CD4-positive, alpha-beta T cell treated with Interleukin-17A for 1 hour (primary cell): Measurements from ENCODE around the gene LDLRAD4.

Experiments used
- DNase-seq: peaks from one replicate; pipeline ENCODE4 v3.0.0-alpha.2; 2020

LDLRAD4 gene

DNA sequence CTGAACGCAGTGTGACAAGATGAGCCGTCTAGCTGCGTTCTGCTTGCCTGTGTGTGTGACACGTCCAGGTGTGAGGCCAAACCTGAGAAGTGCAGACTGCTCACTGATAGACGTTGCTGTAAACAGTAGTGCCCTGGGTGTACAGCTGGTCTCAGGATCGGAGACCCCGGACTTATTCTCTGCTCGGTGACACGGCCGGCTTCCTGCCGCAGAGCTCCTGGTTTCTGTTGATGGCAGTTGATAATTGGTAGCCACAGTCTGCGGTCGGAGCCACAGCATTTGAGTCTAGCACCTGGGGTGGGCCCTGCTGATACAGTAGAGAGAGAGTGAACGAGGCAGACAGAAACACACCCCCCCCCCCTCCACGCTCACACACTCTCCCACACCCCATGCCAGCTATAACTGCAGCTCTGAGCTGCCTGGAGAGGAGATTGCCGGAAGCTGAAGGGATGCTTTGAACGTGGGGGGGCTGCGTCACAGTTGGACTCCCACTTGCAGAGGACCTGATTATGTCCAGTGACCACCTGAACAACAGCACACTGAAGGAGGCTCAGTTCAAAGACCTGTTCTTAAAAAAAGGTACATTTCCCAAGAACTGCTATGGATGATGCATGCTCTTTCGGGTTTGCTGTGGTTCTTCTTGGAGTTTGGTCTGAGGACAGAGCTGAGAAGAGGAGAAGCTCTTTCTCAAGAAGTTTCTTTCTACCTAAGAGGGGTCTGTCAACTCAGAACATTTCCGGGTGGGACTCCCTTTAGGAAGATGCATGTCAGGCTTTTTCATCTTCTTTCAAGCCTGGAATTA is 393.8 kb downstream of the LDLRAD4 start:
- peak; percentile 84 for DNase-seq

DNA sequence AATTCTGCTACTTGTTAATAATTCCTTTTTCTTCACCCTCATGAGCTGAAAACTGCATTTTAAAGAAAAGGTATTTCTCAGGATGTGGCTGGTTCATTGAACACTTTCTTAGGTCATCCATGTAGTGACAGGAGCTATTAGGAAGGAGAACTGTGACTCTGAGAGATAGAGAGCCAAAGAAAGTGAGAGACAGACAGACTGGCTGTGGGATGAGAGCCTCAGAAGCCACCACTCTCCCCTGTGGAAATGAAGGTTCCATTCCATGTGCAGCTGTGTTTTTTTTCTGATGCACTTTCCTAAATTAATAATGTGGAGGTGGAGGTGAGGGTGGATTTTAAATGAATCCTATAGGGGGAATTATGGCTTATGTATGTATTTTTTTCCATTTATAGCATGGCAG is 394.5 kb downstream of the LDLRAD4 start:
- DNase-seq = no peak

DNA sequence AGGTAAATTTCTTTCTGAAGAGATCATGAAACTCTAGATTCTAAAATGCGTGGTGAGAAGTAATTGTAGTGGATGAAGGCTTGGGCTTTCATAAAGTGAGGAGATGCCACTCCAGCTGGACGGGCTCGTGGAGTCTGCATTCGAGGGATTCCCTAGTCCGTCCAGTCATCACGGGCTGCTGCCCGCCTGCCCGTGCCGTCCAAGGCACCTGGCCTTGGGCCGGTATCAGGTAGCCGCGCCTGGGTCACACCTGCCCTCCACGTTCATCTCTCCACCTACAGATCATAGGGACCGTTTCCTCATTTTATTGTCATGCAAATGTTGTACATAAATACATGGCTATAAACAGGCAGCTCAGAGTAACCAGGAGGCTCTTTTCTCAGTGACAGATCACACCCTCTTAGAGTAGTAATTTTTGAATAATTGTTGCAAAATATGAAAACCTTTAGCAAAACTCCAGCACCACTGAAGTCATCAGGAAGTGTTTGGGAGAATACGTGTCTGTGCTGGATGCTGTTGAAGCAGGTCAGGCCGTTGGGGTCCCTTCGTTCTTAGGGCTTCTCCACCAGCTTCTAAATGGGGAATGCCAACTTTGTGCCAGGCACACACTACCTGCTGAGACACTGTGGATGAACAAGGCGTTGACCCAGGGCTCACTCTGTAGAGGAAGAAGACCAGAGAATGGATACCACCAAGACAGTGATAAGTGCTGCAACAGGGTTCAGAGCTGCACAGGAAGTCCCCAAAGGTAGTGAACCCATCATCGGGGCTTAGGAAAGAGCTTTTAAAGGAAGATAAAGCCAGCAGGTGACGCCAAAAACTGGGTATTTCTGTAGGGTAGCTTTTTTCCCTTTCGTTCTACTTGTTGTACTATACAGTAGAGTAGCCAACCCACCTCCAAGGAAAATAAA is 395.3 kb downstream of the LDLRAD4 start:
- DNase-seq = peak; percentile 29

DNA sequence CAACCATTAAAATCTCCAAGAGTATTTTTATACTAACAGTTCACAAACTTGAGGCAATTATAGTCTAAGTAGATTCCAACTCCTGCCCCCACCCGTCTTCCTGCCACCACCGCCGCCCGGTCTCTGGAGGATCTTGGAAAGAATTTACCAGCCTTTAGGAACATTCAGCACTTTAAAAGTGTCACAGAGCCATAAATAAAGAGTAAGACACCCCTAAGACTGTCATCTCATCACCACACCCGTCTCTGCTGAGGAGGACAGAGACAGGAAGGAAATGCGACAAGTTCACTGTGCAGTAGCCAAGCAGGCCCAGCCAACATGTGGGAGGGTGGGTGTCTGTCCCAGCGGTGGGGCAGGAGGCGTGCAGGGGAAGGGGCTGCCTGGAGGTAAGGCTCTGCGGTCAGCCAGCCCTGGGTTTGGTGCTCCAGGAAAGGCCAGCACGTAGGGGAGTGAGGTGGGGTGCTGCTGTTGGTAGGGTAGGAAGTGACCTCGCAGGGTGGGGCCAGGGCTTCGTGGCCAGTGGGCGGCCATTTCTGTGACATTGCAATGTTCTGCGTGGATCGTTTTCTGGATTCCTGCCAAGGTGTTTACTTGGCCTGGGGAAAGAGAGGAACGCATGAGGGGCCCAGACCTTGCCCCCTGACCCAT is 396.2 kb downstream of the LDLRAD4 start:
- peak; percentile 55 for DNase-seq

DNA sequence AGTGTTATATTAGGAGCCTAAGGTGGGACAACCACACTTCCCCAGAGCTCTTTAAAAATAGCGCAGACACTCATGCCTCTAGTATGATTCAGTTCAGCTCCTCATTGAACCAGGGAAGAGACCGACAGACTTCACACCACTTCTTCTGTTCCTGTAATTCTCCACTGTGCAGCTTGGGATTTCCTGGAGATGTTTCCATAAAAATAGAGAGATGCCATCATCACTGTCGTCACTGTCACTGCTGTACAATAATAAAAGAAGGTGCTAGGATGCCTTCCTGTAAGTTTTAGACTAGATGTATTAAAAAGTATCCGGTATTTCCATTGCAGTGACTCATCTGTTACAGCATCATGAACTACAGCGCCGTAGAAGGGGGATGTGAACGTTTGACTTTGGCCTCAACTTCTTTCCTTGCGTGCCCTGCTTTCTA is 396.9 kb downstream of the LDLRAD4 start:
- DNase-seq = peak; percentile 42

- no peak for DNase-seq
These were observed 397.5 kb downstream of the LDLRAD4 start for GRCh38 chr18:13616041-13616440.

- no peak for DNase-seq
These were observed 398.0 kb downstream of the LDLRAD4 start for GRCh38 chr18:13616525-13617035.

DNA sequence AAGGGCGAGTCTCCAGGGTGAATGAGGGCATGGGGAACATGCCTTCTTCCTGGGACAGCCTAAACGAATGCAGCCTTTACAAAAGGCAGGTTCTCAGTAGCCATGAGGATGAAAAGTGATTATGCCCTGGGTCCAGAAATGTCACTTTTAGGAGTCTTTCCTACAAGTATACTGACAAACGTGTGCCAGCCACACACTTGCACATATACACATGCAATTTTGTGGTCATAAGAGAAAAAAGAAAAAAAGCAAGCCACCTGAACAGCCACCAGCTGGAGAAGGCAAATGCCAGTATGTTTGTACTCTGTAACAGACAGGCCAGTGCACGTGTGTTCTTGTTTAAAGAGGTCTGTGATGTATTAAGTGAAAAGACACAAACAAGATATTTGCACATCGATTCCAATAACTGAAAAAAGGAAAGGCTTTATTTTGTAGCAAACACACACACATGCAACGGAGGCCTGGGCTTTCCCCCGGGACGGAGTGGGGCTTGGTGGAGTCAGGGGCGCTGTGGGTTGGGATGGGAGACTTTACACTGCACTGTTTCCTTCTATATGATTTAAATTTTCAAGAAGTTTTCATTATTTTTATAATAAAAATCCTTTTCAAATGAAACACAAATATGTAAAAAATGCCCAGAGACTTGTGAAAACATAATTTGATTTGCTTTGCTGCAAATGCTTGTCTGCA is 399.4 kb downstream of the LDLRAD4 start:
- DNase-seq = no peak

DNA sequence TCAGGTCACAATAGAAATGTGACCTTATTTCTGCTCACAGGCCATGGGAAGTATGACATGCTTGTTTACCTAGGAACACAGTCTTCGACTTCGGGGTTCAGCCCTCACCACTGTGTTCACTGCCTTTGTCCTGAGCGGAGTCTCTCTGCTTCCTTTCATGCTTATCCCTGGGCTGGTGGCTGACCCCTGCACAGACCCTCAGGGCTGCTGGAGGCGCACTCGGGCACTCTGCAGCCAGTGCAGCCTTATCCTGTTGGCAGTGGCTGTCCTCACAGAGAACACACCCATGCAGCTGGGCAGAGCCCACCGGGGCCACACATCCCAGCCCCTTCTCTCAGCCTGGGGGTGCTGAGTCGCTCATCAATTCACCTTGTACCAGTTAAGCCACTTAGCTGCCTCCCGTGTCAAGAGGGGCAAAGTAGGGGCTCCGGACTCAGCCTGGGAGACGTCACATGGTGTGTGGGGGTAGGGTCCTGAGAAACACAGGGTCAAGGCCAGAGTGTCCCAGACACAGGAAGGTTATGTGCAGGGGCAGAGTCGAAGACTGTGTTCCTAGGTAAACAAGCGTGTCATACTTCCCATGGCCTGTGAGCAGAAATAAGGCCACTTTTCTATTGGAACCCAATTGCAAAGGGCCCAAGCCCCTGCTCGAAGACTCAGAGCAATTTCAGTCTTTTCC is 400.3 kb downstream of the LDLRAD4 start:
- DNase-seq = no peak

DNA sequence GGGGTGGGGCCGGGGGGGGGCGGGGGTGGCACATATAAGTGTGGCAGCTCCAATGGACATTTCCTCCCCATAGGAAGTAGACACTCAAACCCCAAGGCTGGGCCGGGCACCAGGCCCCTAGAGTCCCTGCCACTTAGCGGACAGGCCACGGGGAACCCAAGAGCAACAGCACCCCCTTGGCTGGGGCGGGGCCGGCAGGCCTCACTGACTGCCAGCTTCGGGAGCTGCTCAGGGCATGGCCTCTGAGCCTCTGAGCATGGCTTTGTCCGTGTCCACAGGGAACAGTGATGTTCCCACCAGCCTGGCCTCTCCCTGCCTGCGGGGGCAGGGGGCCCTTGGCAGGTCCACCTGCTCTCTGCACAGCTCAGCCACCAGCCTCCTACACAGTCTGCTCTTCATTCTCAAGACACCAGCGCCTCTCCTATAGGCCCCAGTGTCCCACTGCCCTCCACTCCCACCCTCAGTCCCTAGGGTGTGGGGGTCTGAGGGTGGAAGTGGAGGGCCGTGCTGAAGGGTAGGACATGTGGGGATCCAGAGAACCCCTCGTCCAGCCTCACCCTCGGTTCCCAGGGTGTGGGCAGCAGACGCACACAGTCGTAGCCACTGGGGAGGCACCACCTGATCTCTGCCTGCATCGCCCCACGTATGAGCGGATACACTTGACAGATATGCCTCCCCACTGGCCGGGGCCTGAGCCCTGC is 401.1 kb downstream of the LDLRAD4 start:
- DNase-seq = no peak

GRCh38 chr18:13620206-13620672 is 401.7 kb downstream of the LDLRAD4 start:
- DNase-seq = no peak

- DNase-seq = no peak
These were observed 402.4 kb downstream of the LDLRAD4 start for GRCh38 chr18:13620818-13621445.

DNA sequence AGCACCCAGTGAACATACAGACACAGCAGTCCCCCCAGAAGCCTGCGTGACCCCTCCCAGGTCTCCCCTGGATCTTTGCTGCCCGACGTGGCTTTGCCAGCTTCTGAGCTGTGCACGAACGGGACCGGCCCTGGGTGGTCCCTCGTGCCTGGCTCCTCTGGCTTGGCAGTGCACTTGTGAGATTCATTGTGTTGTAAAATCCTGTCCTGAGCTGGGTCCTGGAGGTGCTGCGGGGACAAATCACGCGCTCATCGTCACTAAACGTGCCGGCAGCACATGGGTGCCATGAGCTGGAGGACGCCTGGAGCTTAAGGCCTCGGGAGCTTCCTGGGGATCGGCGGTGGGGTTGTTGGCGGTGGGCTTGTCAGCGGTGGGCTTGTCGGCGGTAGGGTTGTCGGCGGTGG is 402.9 kb downstream of the LDLRAD4 start:
- DNase-seq = no peak

- no peak for DNase-seq
These were observed 403.5 kb downstream of the LDLRAD4 start for GRCh38 chr18:13621886-13622619.

- DNase-seq = no peak
These were observed 404.2 kb downstream of the LDLRAD4 start for GRCh38 chr18:13622751-13623150.

DNA sequence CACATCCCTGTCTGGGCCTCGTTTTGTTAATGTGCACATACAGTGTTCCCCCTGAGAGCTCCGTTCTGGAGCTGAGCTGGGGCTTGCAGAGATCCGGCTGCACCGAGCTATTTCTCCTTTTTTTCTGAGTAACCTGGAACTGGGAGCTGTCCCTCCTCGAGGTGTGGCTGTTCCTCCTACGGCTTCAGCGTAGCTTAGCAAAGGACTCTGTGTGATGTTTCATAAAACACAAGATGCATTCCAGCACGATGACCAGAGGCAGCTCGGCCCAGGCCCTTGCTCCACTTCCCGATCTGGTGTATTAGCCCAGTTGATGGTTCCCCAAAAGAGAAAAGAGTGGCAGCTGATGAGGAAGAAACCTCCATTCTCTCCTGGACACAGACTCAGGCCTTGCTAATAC is 404.8 kb downstream of the LDLRAD4 start:
- no peak for DNase-seq

- no peak for DNase-seq
These were observed 405.3 kb downstream of the LDLRAD4 start for GRCh38 chr18:13623871-13624270.

GRCh38 chr18:13624563-13625237 is 406.1 kb downstream of the LDLRAD4 start:
- DNase-seq = no peak

GRCh38 chr18:13625355-13625754 is 406.8 kb downstream of the LDLRAD4 start:
- DNase-seq = no peak
